Fibroblast of lung (primary cell): ENCODE measurements around the gene PTPRM. TPM values are rescaled to one million over a fixed set of nuclear protein-coding genes. Genes with fewer than 3 reads are reported as not detected.

Experiments used
- DNase-seq, 2 donors: peaks; one replicate each; pipeline versions ENCODE4 v3.0.0 to v3.0.0-alpha.2; 2010; ENCODE audit warnings: low read depth in 2 of 2
- H2AFZ ChIP-seq: 2 replicates; pipeline ENCODE4 v1.5.1; 2012; ENCODE audit warnings: low read length, control low read depth, inconsistent platforms
- H3K27ac ChIP-seq: 2 replicates; pipeline ENCODE4 v1.5.1; 2011; ENCODE audit warnings: low read length, control low read depth; ENCODE audit not compliant: insufficient read depth
- H3K27me3 ChIP-seq: 2 replicates; pipeline ENCODE4 v1.5.1; 2011; ENCODE audit warnings: mild to moderate bottlenecking, low read length; ENCODE audit not compliant: control insufficient read depth, insufficient read depth
- H3K36me3 ChIP-seq: 2 replicates; pipeline ENCODE4 v1.5.1; 2011; ENCODE audit warnings: low read length; ENCODE audit not compliant: control insufficient read depth, insufficient read depth
- H3K4me1 ChIP-seq: 2 replicates; pipeline ENCODE4 v1.5.1; 2011; ENCODE audit warnings: low read length; ENCODE audit not compliant: control insufficient read depth, insufficient read depth; ENCODE audit errors: extremely low read depth
- H3K4me2 ChIP-seq: 2 replicates; pipeline ENCODE4 v1.5.1; 2011; ENCODE audit warnings: low read length, control low read depth; ENCODE audit not compliant: insufficient read depth; ENCODE audit errors: extremely low read depth
- H3K4me3 ChIP-seq, 4 experiments: fragments of 200-600 bp in 1 of 4; sonication (generic) in 1 of 4; replicated peaks in 1 of 4; 2 replicates each; pipeline ENCODE4 v1.5.1; 2011 to 2016; ENCODE audit warnings: low read length in 4 of 4, low read depth in 3 of 4, mild to moderate bottlenecking in 3 of 4, control low read depth in 2 of 4, inconsistent platforms in 1 of 4, mixed read lengths in 1 of 4; ENCODE audit not compliant: insufficient read depth in 1 of 4; ENCODE audit errors: control extremely low read depth in 1 of 4
- H3K79me2 ChIP-seq: 2 replicates; pipeline ENCODE4 v1.5.1; 2012; ENCODE audit warnings: mild to moderate bottlenecking, low read length, inconsistent platforms; ENCODE audit not compliant: control insufficient read depth, insufficient read depth
- H3K9ac ChIP-seq: 2 replicates; pipeline ENCODE4 v1.5.1; 2011; ENCODE audit warnings: mild to moderate bottlenecking, low read length, control low read depth; ENCODE audit not compliant: insufficient read depth
- H3K9me3 ChIP-seq: 2 replicates; pipeline ENCODE4 v1.5.1; 2012; ENCODE audit warnings: low read depth, low read length; ENCODE audit not compliant: control insufficient read depth, insufficient read depth
- H4K20me1 ChIP-seq: 2 replicates; pipeline ENCODE4 v1.5.1; 2011; ENCODE audit warnings: low read length; ENCODE audit not compliant: control insufficient read depth, insufficient read depth; ENCODE audit errors: extremely low read depth
- EZH2 ChIP-seq: IDR thresholded peaks from 2 replicates; pipeline ENCODE4 v1.5.1; 2012; ENCODE audit warnings: low read length, control low read depth, mild to moderate bottlenecking; ENCODE audit errors: missing control alignments
- polyA plus RNA-seq, 2 donors: library from polyadenylated mRNA; depleted of rRNA in 1 of 2; stranded (reverse) in 1 of 2; unstranded in 1 of 2; fragments of >200 nt; gene quantifications; 2 replicates each; pipeline ENCODE4 v1.2.1, GENCODE V29; 2011 to 2012; ENCODE audit warnings: missing spikeins in 1 of 2
- total RNA-seq: library from RNA; depleted of rRNA; stranded (reverse); fragments of >200 nt; gene quantifications from 2 replicates; pipeline ENCODE4 v1.2.1, GENCODE V29; 2014
- TF ChIP-seq, protein P1 (sequence below), 2 donors: IDR thresholded peaks in 1 of 2; conservative IDR thresholded peaks in 1 of 2; 1 replicate in 1 of 2; 2 replicates in 1 of 2; pipeline ENCODE4 v1.5.1; 2011 to 2012; ENCODE audit warnings: low read length in 2 of 2, control low read depth in 1 of 2, inconsistent platforms in 1 of 2, low read depth in 1 of 2, mild to moderate bottlenecking in 1 of 2

Gene PTPRM
- total and polyA plus RNA-seq, 2 donors (not counting 1 experiment from before 2014, with no cell fraction given), result 86.6 to 87.0 TPM

- no peaks in the 10 kb centered on the region for H3K79me2 ChIP-seq
- no peak for TF ChIP-seq EZH2
- TF ChIP-seq, protein P1, sequence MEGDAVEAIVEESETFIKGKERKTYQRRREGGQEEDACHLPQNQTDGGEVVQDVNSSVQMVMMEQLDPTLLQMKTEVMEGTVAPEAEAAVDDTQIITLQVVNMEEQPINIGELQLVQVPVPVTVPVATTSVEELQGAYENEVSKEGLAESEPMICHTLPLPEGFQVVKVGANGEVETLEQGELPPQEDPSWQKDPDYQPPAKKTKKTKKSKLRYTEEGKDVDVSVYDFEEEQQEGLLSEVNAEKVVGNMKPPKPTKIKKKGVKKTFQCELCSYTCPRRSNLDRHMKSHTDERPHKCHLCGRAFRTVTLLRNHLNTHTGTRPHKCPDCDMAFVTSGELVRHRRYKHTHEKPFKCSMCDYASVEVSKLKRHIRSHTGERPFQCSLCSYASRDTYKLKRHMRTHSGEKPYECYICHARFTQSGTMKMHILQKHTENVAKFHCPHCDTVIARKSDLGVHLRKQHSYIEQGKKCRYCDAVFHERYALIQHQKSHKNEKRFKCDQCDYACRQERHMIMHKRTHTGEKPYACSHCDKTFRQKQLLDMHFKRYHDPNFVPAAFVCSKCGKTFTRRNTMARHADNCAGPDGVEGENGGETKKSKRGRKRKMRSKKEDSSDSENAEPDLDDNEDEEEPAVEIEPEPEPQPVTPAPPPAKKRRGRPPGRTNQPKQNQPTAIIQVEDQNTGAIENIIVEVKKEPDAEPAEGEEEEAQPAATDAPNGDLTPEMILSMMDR (conservative IDR thresholded peaks at IDR 0.05 in 1 of 2, IDR thresholded peaks at IDR 0.05 in 1 of 2; ENCODE audit: low read depth in 1 of 2, low read length in 2 of 2), result no peak
- H3K4me1 ChIP-seq, result no peaks in the 10 kb centered on the region
- no peak overlapping the region for H3K4me2 ChIP-seq
- H3K9me3 ChIP-seq, result no peaks in the 10 kb centered on the region
- H3K4me3 ChIP-seq, result no peak overlapping the region
- no peaks in the 10 kb centered on the region for H4K20me1 ChIP-seq
- H3K27me3 ChIP-seq, result no peaks in the 10 kb centered on the region
- no peaks in the 10 kb centered on the region for H3K36me3 ChIP-seq
- no peak overlapping the region for H2AFZ ChIP-seq
- H3K27ac ChIP-seq, result no peak overlapping the region
- DNase-seq, result no peak
- H3K9ac ChIP-seq, result no peak overlapping the region
These were observed 407.2 kb downstream of the PTPRM start for GRCh38 chr18:7974200-7974874.

DNA sequence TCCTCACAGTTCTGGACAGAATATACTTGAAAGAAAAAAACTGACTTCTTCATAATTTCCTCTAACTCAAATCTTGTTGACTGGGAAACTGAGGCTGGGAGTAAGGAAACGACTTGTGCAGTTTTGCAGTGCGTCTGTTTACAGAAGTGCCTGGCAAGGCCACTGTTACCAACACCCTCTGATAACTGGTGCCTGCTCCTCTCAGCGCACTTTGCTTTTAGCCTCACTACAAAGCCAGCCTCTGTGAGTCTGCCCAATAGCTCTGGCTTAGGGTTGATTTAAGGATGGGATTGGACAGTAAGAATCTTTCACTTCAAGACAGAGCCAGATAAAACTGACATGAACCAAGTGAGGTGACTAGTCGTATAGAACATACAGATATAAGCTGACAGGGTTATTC, 410.8 kb downstream of the PTPRM start:
- no peaks in the 10 kb centered on the region for H3K9me3 ChIP-seq
- H3K27ac ChIP-seq, result no peak overlapping the region
- no peak overlapping the region for H3K9ac ChIP-seq
- H3K4me1 ChIP-seq, result no peaks in the 10 kb centered on the region
- no peaks in the 10 kb centered on the region for H3K36me3 ChIP-seq
- H2AFZ ChIP-seq, result no peak overlapping the region
- no peak overlapping the region for H3K4me3 ChIP-seq
- H3K4me2 ChIP-seq, result no peak overlapping the region
- H3K79me2 ChIP-seq, result no peaks in the 10 kb centered on the region
- no peak for TF ChIP-seq EZH2
- TF ChIP-seq, protein P1 (conservative IDR thresholded peaks at IDR 0.05 in 1 of 2, IDR thresholded peaks at IDR 0.05 in 1 of 2; ENCODE audit: low read depth in 1 of 2, low read length in 2 of 2), result no peak
- no peaks in the 10 kb centered on the region for H4K20me1 ChIP-seq
- no peaks in the 10 kb centered on the region for H3K27me3 ChIP-seq
- no peak for DNase-seq

DNA sequence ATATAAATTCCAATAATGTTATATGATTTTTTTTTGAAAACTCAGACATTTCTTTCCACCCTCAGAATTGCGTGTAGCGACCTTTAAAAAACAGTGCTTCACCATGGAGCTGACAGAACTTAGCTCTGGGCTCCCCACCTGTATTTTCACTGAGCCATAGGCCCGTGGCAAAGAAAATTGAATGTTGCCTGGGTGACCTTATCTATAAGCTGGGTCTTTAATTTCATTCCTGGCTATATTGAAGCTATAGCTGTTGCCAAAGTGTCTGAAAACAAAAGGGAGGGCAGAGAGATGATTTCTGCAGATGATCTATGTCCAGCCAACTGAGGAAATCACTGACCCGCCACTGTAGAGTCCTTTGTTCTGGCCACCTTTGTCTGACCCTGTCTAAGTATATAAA, 411.7 kb downstream of the PTPRM start:
- H3K9ac ChIP-seq, result no peak overlapping the region
- DNase-seq, result no peak
- H3K27ac ChIP-seq, result no peak overlapping the region
- no peaks in the 10 kb centered on the region for H3K9me3 ChIP-seq
- H3K79me2 ChIP-seq, result no peaks in the 10 kb centered on the region
- no peak overlapping the region for H2AFZ ChIP-seq
- no peaks in the 10 kb centered on the region for H3K27me3 ChIP-seq
- H3K4me1 ChIP-seq, result no peaks in the 10 kb centered on the region
- TF ChIP-seq EZH2, result no peak
- TF ChIP-seq, protein P1 (conservative IDR thresholded peaks at IDR 0.05 in 1 of 2, IDR thresholded peaks at IDR 0.05 in 1 of 2; ENCODE audit: low read depth in 1 of 2, low read length in 2 of 2), result no peak
- H4K20me1 ChIP-seq, result no peaks in the 10 kb centered on the region
- no peaks in the 10 kb centered on the region for H3K36me3 ChIP-seq
- no peak overlapping the region for H3K4me3 ChIP-seq
- no peak overlapping the region for H3K4me2 ChIP-seq
